IPS DF 6.9 (cell line): ENCODE measurements around the gene ENKUR.

Source experiments
- DNase-seq: peaks from one replicate; pipeline ENCODE4 v3.0.0-alpha.2; 2013; ENCODE audit warnings: low read depth, low spot score
- H3K27ac ChIP-seq: one replicate; pipeline ENCODE4 v1.5.1; 2013; ENCODE audit warnings: low read length, control low read depth
- H3K27me3 ChIP-seq: 2 replicates; pipeline ENCODE4 v1.6.1; 2013; ENCODE audit warnings: mild to moderate bottlenecking, low read length; ENCODE audit not compliant: control insufficient read depth, insufficient read depth
- H3K36me3 ChIP-seq: 2 replicates; pipeline ENCODE4 v1.6.1; 2013; ENCODE audit warnings: low read length; ENCODE audit not compliant: control insufficient read depth, insufficient read depth
- H3K4me1 ChIP-seq: 2 replicates; pipeline ENCODE4 v1.6.1; 2013; ENCODE audit warnings: low read length; ENCODE audit not compliant: control insufficient read depth, insufficient read depth
- H3K4me3 ChIP-seq: 2 replicates; pipeline ENCODE4 v1.5.1; 2013; ENCODE audit warnings: mild to moderate bottlenecking, low read length
- H3K9me3 ChIP-seq: 2 replicates; pipeline ENCODE4 v1.6.1; 2013; ENCODE audit warnings: low read length, inconsistent platforms; ENCODE audit not compliant: control insufficient read depth, insufficient read depth
- WGBS: extraction: QIAGEN DNeasy Blood & Tissue Kit; methylation state at CpG from one replicate; pipeline ENCODE4 v1.1.7; 2013; ENCODE audit warnings: mixed read lengths, missing lambda C conversion rate; ENCODE audit not compliant: insufficient read length, insufficient coverage; 5-methylcytosine and 5-hydroxymethylcytosine counted together

The ENKUR gene, protein sequence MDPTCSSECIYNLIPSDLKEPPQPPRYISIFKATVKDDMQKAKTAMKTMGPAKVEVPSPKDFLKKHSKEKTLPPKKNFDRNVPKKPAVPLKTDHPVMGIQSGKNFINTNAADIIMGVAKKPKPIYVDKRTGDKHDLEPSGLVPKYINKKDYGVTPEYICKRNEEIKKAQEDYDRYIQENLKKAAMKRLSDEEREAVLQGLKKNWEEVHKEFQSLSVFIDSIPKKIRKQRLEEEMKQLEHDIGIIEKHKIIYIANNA

GRCh38 chr10:25015828-25016375 lies at the start of gene ENKUR:
TSS of gene ENKUR (minus strand) at chr10:25016158. CDS start at chr10:25015936, 222 bp downstream.
- Histone ChIP-seq H3K36me3 (no peaks in the 10 kb centered on the region), H3K4me1 (no peaks in the 10 kb centered on the region), H3K27me3 (no peaks in the 10 kb centered on the region), H3K4me3 (peak within 1 kb of the TSS; percentile 62; the same call in 1 of the 2 replicates), H3K9me3 (no peaks in the 10 kb centered on the region), H3K27ac (no peak within 1 kb of the TSS)
- DNase-seq: peak; percentile 76
- no CpG with 5 or more reads among the region's 16 CpGs for whole genome bisulfite sequencing

DNA sequence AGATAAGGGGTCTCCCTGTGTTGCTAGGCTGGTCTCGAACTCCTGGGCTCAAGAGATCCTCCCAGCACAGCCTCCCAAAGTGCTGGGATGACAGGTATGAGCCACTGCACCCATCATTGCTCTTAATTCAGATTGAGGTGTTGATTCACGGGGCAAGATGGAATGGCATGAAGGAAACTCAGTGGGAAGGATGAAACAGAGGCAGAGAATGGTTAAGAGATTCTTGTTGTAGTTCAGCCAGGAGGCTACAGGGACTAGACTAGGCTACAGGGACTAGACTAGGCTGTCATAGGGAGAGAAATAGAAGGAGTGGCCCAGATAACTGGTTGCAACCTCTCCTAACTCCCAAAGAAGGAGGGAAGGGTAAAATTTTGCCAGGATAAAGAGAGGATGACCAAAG lies 48.4 kb upstream of the ENKUR start:
- no peaks in the 10 kb centered on the region for H3K9me3 ChIP-seq
- H3K4me1 ChIP-seq: no peaks in the 10 kb centered on the region
- no peaks in the 10 kb centered on the region for H3K36me3 ChIP-seq
- no peak overlapping the region for H3K27ac ChIP-seq
- no CpG with 5 or more reads among the region's 2 CpGs for WGBS
- no peak overlapping the region for H3K4me3 ChIP-seq
- H3K27me3 ChIP-seq: peaks cover 14% of the 10 kb centered on the region
- no peak for DNase-seq

DNA sequence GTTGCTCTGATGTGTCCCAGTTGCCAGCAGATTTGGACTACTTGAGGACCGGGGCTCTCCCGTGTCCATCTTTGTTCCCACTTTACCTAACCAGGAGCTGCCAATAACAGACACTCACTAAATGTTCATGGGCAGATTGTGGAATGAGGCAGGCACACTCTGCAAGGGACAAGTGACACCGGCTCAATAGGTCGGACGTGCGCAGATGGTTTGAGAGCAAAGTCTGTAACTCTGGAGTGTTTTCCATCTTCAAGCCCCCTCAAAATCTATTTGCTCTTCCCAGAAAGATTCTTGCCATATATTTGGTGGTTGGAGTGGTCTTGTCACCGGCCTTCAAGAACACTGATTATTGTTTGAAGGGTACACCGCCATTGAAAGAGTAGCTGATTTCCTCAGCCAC lies 47.7 kb upstream of the ENKUR start:
- Histone ChIP-seq H3K4me3 (no peak overlapping the region), H3K27ac (no peak overlapping the region), H3K9me3 (no peaks in the 10 kb centered on the region), H3K4me1 (no peaks in the 10 kb centered on the region), H3K27me3 (peaks cover 7% of the 10 kb centered on the region; the same call in 1 of the 2 replicates), H3K36me3 (no peaks in the 10 kb centered on the region)
- no peak for DNase-seq
- WGBS: no CpG with 5 or more reads among the region's 8 CpGs

GRCh38 chr10:25063157-25063556 lies 47.2 kb upstream of the ENKUR start:
- Histone ChIP-seq H3K27ac (no peak overlapping the region), H3K36me3 (no peaks in the 10 kb centered on the region), H3K4me3 (no peak overlapping the region), H3K4me1 (no peaks in the 10 kb centered on the region), H3K27me3 (peaks cover 6% of the 10 kb centered on the region; the same call in 1 of the 2 replicates), H3K9me3 (no peaks in the 10 kb centered on the region)
- WGBS: no CpG with 5 or more reads among the region's 1 CpG
- DNase-seq: no peak

DNA sequence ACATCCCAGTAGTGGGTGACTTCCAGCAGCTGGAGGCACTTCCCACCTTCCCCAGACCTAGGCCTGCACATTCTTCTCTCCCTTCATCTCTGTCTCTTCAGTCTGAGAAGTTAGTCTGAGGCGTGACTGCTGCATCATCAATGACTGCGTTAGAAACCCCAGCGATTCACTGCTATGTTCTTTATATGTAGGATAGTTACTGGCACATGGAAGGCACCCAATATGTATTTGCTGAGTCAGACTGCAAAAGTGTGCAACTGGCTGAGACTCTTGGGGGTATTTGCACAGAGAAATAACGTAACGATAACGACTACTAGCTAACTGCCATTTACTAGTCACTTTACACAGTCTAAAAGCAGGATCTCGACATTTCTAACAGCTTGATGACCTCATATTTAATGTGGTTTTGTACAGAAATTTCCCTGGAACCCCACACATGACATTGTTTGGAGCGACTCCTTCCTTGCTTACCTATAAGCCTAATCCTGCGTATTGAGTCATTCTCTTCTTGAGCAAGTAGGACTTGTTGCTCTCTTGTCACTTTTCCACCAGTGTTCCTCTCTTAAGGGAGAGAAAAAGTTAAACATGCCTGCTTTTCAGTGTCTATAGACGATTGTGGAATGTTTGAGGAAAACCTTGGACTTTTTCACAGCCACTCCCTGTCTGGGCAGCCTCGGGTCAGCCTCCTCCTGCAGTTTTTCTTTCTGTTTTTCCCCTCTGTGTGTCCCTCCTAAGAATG lies 45.9 kb upstream of the ENKUR start:
- Histone ChIP-seq H3K4me1 (no peaks in the 10 kb centered on the region), H3K9me3 (no peaks in the 10 kb centered on the region), H3K27ac (no peak overlapping the region), H3K36me3 (no peaks in the 10 kb centered on the region), H3K27me3 (no peaks in the 10 kb centered on the region; the same call in 1 of the 2 replicates), H3K4me3 (no peak overlapping the region)
- no CpG with 5 or more reads among the region's 11 CpGs for WGBS
- DNase-seq: no peak

GRCh38 chr10:25061125-25061524 lies 45.2 kb upstream of the ENKUR start:
- Histone ChIP-seq H3K36me3 (no peaks in the 10 kb centered on the region), H3K4me3 (no peak overlapping the region), H3K4me1 (no peaks in the 10 kb centered on the region), H3K9me3 (no peaks in the 10 kb centered on the region), H3K27ac (no peak overlapping the region), H3K27me3 (no peaks in the 10 kb centered on the region)
- DNase-seq: no peak
- no CpG with 5 or more reads among the region's 7 CpGs for WGBS

DNA sequence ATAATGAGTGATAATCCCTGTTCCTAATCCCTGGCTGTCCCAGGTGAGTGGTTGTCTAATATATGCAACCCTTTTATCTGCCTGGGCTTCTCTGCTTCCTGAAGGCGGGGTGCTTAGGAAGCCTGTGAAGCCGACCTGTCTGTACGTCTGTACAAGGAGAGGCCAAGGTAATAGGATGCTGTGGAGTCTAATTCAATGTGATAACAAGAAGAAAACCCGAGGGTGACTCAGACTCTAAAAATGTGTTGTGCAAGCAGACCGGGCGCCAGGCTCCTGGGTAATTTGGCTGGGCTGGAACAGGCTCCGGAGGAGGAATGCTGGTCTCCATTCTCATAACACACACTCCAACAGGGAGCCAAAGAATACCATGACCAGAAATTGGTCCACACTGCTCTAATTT lies 44.0 kb upstream of the ENKUR start:
- H3K4me1 ChIP-seq: no peaks in the 10 kb centered on the region
- no peaks in the 10 kb centered on the region for H3K9me3 ChIP-seq
- H3K27ac ChIP-seq: no peak overlapping the region
- no CpG with 5 or more reads among the region's 7 CpGs for WGBS
- H3K36me3 ChIP-seq: no peaks in the 10 kb centered on the region
- no peaks in the 10 kb centered on the region for H3K27me3 ChIP-seq
- DNase-seq: no peak
- H3K4me3 ChIP-seq: no peak overlapping the region

GRCh38 chr10:25057886-25058285 lies 41.9 kb upstream of the ENKUR start:
- H3K4me1 ChIP-seq: no peaks in the 10 kb centered on the region
- H3K27me3 ChIP-seq: no peaks in the 10 kb centered on the region
- DNase-seq: no peak
- no peak overlapping the region for H3K27ac ChIP-seq
- no peaks in the 10 kb centered on the region for H3K36me3 ChIP-seq
- H3K9me3 ChIP-seq: no peaks in the 10 kb centered on the region
- no peak overlapping the region for H3K4me3 ChIP-seq
- WGBS: no CpG with 5 or more reads among the region's 4 CpGs

DNA sequence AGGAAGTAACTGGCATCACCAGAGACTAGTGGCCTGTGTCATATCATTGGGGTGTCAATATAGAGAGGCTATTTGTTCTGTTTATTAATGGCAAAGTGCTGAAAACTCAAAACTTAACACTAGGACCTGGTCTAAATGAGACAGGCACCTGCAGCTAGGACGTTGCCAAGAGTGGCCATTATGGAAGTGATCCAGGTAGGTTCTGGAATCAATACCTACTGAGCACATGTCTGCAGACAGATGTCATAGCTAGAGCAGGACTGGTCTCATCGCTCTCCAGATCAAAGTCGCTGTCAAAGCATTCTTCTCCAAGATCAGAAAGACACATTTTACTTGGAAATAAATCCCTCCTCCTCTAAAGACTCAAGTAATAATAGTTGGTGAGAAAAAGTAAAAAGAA lies 40.8 kb upstream of the ENKUR start:
- Histone ChIP-seq H3K4me1 (no peaks in the 10 kb centered on the region), H3K9me3 (no peaks in the 10 kb centered on the region), H3K36me3 (no peaks in the 10 kb centered on the region), H3K4me3 (no peak overlapping the region), H3K27ac (no peak overlapping the region), H3K27me3 (no peaks in the 10 kb centered on the region)
- no peak for DNase-seq
- no CpG with 5 or more reads among the region's 3 CpGs for WGBS

- no CpG with 5 or more reads among the region's 1 CpG for WGBS
- Histone ChIP-seq H3K27ac (no peak overlapping the region), H3K9me3 (no peaks in the 10 kb centered on the region), H3K4me3 (no peak overlapping the region), H3K36me3 (no peaks in the 10 kb centered on the region), H3K27me3 (no peaks in the 10 kb centered on the region), H3K4me1 (no peaks in the 10 kb centered on the region)
- no peak for DNase-seq
These were observed 36.1 kb upstream of the ENKUR start for GRCh38 chr10:25052012-25052411.
